Dedifferentiated amniotic fluid mesenchymal stem cell (primary cell): Measurements from ENCODE around the gene CSNK1G2.
"Not testable (repeated sequence)": the region's sequence is repeated elsewhere in the genome, so short reads cannot be mapped to it uniquely, and the experiment has no call there.

Source experiments
- DNase-seq: peaks from one replicate; pipeline ENCODE4 v3.0.0-alpha.2; 2016; ENCODE audit errors: extremely low spot score

The CSNK1G2 gene

DNA sequence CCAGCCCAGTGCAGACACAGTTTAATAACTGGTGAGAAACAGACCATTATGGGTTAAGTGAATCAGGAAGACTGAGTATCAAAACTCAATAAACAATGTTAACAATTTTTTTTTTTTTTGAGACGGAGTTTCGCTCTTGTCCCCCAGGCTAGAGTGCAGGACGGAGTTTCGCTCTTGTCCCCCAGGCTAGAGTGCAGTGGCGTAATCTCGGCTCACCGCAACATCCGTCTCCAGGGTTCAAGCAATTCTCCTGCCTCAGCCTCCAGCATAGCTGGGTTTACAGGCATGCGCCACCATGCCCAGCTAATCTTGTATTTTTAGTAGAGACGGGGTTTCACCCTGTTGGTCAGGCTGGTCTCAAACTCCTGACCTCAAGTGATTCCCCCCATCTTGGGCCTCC, 47.5 kb downstream of the CSNK1G2 start:
- DNase-seq: not testable (repeated sequence)

DNA sequence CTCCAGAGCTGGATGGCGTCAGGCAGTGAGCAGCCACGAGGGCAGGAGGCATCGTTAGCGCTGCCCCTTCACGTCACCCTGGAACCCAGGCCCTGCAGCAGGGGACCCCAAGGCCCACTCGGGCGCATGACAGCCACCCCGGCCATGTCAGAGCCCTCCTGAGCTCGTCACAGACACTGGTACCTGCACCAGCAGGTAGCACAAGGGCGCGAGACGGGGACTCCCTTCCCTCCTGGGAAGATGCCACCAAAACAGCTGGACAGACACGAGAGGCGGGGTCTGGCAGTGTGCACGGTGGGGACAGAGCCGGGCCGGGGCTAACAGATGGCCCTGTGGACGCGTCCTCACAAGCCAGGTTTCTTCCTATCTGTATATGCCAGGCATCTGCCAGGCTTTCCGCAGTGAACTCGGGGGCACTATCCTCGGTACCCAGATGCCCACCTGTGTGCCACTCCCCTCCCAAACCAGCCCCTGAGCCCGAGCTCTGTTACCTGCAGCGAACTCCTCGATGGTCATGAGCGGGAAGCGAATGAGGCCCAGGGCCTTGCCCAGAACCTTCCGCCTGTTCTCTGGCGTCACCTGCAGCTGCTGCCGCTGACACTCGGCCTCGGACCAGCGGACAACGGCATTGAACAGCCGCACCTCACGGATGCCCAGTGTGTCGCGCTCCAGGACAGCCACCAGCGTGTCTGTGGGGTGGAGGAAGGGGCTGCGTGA, 48.7 kb downstream of the CSNK1G2 start:
- no peak for DNase-seq

DNA sequence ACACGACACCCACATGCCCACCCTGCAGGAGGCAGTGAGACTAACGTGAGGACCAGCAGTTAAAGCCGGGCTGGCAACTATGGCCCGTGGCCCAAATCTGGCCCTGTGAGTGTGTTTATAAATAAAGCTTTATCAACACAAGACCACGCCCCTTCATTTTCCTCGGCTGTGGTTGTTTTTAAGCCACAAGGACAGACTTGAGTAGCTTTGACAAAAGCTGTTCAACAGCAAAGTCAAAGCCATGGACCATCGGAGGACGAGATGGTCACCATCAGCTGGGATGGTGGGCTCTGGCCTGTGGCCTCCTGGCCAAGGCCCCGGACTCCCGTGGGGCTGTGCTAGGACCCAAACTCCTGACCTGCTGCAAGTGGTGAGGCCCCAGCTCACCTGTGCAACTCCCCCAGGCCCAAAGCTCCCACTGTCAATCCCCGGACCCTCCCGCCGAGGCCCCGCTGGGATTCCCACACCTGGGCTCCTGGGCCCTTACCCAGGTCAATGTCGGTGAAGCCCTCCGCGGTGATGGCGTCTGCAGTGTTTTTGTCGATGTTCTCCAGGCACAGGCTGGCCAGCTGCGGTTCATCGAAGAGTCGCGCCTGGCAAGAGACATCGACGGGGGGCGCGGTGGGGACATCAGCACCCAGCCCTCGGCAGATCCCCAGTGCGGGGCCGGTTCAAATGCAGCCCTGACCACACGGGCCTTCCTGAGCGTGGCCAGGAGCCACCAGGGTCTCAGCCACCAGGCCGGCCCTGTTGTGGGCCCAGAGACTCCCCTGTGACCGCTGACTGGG, 49.5 kb downstream of the CSNK1G2 start:
- DNase-seq: no peak

DNA sequence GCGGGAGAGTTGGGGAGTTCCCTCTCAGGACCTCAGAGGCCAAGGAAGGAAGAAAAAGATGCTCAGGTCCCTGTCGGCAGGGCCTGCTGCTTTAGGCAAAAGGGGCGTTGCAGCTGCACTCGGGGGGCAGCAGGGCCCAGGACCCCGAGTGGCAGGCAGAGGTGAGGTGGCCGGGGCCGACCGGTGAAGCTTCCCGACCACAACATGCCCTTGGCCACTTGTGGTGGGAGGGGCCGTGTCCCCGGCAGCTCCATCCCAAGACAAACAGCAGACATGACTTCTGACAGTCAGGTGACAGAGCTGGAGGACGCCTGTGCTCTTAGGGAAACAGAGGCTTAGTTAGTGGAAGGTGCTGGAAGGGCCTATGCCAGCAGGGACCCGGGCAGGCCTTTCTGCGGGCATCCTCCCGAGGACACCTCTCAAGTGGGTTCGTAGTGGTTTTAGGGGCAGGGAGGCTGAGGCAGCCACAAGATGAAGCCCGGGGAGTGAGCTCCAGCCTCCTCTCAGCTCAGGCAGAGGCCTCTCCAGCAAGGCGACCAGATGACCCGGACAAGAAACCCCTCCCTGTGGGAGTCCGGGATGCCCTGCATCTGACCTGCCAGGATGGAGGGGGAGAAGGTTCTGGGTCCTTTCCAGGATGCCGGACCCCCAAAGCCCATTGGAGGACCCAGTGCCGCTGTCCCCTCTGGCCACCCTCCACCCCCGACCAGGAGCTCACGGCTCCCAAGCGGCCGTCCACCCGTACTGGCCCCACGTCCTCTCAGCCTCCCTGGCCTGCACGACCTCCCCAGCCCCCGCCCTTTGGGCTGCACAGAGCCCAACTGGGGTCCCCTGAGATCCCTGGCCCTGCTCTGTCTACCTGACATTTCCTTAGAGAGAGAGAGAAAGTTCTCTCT, 50.3 kb downstream of the CSNK1G2 start:
- no peak for DNase-seq

DNA sequence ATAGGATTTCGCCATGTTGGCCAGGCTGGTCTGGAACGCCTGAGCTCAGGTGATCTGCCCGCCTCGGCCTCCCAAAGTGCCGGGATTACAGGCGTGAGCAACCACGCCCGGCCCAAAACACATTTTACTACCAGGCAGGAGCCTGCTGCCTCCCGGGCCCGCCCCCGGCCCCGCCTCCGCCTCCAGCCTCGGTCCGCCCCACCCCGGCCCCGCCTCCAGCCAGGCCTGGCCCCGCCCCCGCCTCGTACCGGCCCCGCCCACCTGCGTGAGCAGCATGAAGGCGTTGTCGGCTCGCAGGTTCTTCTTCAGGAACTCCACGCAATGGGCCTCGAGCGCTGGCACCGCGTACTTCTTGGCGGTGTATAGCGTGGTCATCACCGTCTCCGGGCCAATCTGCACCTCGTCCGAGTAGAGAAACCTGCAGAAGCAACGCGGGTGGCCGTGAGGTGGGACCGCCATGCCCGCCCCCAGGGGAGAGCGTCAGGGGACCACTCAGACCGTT, 51.8 kb downstream of the CSNK1G2 start:
- DNase-seq: no peak

DNA sequence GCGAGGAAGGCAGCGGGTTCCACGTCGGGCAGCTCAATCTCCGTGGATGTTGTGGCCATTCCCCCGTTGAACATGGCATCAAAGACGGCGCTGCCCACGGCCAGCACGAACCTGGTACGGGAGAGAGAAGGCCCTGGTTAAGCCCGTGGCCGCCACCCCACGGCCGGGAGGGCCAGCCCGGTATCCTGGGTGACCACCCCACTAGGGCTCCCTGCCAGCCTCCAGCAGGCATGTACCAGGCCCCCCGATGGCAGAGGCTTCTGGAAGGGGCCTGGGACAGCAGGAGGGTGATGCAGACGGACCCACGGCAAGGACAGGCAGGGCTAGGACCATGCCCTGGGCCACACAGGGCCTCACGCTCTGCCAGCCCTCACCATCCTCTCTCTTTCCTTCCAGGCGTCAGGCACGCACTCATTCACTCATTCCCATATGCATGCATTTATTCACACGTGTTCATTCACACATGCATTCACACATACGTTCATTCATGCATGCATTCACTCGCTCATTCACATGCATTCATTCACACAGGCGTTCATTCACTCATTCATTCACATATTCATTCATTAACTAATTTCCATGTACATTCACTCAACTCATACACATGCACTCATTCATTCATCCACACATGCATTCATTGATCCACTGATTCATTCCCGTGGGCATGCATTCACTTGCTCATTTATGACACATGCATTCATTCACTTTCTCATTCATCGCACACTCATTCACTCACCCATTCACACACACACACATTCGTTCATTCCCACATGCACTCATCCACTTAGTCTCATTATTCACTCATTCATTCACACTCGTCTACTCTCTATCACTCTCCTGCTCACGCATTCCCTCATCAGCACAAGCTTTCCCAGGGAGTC, 56.6 kb downstream of the CSNK1G2 start:
- DNase-seq: no peak

DNA sequence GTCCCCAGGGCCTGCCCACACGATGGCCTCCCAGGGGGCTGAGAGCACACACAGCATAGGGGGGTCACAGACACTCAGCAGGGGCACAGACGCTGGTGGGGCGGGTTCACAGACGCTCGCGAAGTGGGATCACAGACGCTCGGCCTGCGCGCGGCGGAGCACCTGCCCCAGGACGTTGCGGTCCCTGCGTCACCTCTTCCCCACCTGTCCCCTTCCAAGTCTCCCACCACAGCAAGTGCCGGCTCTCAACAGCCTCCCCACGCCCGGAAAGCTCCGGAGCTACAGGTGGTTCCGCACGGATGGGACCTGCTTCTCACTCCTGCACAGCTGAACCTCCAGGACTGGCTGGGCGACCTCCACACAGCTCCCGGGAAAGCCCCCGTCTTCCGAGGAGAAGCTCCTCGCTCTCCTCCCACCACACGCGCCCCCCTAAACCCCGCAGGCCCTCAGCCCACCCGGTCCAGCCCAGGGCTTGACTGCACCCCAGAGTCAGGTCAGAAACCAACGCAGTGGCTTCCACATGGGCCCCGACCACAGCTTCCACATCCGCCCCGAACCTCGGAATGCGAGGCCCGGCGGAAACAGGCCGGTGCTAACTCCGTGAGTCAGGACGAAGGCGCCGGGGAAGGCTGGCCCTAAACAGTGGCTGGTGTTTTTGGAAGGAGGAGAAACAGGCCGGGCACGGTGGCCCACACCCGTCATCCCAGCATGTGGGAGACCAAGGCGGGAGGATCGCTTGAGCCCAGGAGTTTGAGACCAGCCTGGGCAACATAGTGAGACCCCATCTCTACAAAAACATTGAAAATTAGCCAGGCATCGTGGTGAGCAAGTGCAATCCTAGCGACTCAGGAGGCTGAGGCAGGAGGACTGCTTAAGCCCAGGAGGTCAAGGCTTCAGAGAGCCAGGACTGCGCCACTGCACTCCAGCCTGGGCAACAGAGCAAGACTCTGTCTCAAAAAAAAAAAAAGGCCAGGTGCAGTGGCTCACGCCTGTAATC, 58.0 kb downstream of the CSNK1G2 start:
- no peak for DNase-seq

DNA sequence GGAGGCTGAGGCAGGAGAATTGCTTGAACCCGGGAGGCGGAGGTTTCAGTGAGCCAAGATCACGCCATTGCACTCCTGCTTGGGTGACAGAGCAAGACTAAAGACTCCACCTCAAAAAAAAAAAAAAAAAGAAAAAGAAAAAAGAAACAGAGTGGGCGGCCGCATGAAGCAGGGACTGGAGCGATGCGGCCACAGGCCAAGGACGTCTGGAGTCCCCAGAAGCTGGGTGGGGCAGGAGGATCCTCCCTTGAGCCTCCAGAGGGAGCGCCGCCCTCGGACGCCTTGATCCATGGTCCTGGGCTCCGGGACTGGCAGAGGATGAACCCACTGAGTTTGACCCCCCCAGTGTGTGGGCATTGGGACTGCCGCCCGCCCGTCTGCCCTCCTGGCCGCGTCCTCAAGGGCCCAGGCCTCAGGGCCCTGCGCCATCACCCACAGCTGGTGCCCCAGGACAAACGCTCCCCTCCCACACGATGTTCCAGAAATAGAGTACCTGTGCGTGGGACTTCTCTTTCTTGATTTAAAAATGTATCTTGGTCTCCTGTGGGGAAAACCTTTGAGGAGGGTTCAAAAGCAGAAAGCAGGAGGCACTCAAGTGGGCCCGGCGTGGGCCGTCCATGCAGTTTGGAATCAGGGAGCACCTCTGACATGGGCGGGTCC, 59.0 kb downstream of the CSNK1G2 start:
- DNase-seq: no peak

DNA sequence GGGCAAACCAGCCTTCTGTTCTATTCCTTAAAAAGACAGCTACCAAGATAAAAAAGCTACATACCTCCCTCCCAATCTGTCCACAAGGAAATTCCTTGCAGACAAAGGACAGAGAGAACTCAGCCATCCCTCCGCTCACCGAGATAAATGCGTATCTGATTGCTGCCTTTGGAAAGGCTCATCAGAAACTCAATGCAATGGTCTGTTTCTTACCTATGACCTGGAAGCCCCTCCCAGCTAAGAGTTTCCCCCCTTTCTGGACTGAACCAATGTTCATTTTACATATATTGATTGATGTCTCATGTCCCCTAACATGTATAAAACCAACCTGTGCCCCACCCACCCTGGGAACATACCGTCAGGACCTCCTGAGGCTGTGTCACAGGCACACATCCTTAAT, 62.9 kb downstream of the CSNK1G2 start:
- no peak for DNase-seq

DNA sequence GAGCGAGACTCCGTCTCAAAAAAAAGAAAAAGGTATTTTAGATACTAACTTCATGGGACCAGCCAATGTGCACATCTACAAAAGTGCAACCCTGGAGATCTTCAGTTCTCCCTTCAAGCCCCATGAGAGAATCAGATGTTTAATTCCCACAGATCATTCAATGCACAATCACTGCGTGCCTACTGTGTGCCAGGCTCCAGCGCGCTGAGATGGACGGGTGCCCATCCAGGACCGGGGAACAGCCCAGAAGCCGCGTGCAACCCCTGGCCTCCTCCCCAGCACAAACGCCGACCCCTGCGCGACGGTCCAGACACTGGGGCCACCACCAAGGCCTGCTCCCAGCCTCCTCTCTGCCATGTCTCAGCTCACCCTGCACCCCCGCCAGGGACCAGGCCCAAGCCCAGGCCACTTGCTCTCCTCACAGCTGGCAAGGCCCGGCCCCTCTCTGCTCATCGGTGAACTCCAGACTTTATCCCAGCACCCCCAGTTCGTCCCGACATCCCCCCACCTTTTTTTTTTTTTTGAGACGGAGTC, 69.2 kb downstream of the CSNK1G2 start:
- DNase-seq: no peak

DNA sequence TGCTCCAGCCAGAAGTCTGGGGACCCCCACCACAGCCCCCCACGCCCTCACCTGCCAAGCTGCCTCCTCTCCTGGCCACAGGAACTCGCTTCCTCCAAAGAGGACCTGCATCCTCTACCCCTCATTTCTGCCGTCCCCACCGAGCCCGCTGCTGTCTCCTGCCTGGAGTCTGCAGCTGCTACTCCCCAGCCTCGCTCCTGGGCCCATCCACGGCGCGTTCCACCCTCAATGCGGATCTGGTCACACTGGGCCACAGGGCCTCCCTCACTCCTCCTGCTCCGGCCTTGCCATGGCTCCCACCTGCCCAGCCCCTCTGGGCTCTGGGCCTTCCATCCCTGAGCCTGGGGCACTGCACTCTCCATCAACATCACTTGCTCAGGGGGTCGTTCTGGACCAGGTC, 70.2 kb downstream of the CSNK1G2 start:
- no peak for DNase-seq

DNA sequence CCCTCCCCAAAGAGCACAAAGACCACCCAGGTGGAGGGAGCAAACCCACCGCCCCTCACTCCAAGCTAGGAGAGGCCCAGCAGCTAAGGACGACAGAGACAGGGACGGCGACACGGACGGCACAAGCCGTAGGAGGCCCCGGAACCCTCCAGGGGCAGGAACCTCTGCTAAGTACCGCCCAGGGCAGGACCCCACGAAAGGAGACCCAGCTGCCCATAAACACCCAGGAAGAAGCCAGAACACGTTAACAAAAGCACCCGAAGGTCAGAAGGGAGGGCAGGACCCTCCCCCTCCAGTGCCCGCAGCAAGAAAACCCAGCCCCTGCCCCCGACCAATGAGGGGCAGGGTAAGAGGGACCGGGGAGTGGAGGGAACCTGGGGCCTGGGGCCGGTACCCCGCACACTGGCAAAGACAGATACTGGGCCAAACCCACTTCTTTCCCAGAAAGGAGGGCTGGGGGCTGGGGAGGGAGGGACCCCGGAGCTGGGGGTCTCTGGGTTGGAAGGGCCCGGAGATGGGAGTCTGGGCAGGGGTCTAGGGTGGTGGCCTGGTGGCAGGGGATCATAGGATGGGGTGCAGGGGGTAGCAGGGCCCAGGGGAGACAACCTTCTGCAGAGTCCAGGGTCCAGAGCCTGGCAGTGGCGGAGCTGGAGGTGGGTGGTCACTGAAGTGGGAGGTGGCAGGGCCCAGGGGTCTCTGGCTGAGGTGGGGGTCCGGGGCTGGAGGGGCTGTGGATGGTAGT, 72.1 kb downstream of the CSNK1G2 start:
- peak; percentile 6 for DNase-seq

DNA sequence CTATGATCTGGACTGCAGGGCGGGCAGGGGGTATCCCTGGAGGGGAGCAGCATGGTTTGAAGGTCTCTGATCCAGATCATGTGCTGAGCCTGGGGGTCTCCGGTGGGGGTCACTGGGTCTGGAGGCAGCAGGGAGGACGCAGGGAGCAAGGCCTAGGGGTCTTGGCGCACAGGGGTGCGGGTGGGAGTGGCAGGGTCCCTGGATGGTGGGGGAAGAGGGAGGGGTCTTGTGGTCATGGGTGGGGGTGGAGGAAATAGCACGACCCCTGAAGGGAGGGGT, 72.7 kb downstream of the CSNK1G2 start:
- DNase-seq: peak; percentile 5

DNA sequence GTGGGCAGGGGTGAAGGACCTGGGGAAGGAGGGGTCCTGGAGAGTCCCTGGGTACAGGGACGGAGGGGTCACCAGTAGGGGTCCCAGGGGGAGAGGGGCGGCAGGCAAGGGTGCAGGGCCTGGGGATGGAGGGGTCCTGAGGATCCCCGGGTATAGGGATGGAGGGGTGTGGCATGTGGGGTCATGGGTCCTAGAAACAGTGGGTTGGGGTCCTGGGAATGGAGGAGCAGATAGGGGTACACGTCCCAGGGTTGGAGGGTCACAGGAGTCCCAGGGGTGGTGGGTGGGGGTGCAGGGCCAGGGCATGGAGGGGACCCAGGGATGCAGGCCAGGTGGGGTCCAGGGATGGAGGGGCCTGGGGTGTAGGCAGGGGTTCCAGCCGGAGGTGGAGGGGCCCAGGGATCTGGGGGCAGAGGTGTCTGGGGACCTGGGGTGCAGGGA, 73.2 kb downstream of the CSNK1G2 start:
- DNase-seq: no peak

DNA sequence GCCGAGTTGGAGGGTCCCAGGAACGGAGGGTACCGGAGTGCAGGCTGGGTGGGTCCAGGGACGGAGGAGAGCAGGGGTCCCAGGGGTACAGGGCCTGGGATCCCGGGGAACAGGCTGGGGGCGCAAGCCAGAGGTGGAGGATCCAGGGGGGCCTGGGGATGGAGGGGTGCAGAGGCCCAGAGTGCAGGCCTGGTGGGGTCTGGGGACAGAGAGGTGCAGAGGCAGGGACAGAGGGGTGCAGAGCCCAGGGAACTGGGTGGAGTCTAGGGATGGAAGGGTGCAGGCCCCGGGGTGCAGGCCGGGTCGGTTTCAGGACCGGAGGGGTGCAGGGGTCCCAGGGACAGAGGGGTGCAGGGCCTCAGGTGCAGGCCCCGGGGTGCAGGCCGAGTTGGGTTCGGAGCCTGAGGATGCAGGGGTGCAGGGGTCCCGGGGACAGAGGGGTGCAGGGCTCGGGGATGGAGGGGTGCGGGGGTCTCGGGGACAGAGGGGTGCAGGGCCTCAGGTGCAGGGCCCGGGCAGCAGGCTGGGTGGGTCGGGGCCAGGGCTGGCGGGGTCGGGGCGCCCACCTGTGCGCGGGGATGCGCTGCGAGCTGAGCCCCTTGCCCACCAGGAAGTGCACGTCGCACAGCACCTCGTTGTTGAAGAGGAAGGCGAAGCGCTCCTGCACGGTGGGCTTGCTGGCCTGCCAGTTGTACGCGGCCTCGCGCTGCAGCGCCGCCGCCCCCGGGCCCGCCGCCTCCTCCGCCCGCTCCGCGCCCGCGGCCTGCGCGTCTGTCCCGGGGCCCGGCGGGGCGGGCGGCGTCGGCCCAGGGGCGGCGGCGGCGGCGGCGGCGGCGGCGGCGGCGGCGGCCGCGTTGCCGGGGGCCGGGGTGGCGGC, 74.0 kb downstream of the CSNK1G2 start:
- DNase-seq: no peak

DNA sequence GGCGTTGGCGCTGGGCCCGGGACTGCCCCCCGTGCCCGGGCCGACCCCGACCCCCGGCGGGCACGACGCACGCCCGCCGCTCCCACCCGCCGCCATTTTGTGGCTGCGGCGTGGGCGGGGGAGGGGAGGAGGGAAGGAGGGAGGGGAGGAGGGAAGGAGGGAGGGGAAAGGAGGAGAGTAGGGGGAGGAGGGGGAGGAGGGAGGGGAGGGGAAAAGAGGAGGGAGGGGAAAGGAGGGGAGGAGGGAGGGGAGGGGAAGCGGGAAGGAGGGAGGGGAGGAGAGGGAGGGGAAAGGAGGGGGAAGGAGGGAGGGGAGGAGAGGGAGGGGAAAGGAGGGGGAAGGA, 74.6 kb downstream of the CSNK1G2 start, which contains the start of gene BTBD2:
Gene BTBD2 (minus strand): TSS at position 107 of the 343 bp plus-strand sequence. CDS start 11 bp downstream, at position 96.
- DNase-seq: peak; percentile 34

DNA sequence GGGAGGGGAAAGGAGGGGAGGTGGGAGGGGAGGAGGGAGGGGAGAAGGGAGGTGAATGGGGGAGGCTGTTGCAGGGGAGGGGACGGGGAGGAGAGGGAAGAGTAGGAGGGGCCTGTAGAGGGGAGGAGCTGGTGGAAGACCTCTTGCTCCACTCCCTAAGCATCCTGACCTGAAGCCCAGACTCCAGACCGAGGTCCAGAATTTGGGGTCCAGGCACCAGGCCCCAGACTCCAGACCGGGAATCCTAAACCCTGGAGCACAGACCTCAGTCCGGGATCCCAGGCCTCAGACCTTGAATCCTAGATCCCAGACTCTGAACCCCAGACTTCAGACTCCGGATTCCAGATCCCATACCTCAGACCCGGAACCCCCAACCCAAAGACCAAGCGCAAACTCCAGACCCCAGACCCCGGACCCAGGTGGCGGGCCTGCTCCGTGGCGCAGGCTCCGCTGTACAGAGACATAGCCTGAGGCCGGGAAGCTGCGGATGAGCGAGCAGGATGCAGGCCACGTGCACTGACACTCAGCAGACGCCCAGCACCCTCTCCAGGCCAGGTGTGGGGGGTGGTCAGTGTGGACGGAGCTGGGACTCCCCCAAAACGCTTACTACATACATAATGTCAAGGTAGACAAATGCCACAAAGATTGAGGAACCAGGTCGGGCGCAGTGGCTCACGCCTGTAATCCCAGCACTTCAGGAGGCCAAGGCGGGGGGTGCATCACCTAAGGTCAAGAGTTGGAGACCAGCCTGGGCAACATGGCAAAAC, 75.3 kb downstream of the CSNK1G2 start:
- DNase-seq: peak; percentile 66
